HUES6 (cell line): ENCODE measurements around the gene TACR2.

Source experiments
- H3K27ac ChIP-seq: 2 replicates; pipeline ENCODE4 v1.7.0; 2013; ENCODE audit warnings: low read depth, mild to moderate bottlenecking, low read length, inconsistent platforms
- H3K27me3 ChIP-seq: 2 replicates; pipeline ENCODE4 v1.6.1; 2013; ENCODE audit warnings: low read length; ENCODE audit not compliant: control insufficient read depth, insufficient read depth
- H3K36me3 ChIP-seq: 2 replicates; pipeline ENCODE4 v1.6.1; 2013; ENCODE audit warnings: low read length; ENCODE audit not compliant: control insufficient read depth, insufficient read depth
- H3K4me1 ChIP-seq: 2 replicates; pipeline ENCODE4 v1.6.1; 2013; ENCODE audit warnings: low read length; ENCODE audit not compliant: control insufficient read depth, insufficient read depth
- H3K4me3 ChIP-seq: 2 replicates; pipeline ENCODE4 v1.5.1; 2013; ENCODE audit warnings: low read depth, low read length
- H3K9ac ChIP-seq: one replicate; pipeline ENCODE4 v1.6.1; 2013; ENCODE audit warnings: mild to moderate bottlenecking, low read length
- H3K9me3 ChIP-seq: 2 replicates; pipeline ENCODE4 v1.6.1; 2013; ENCODE audit warnings: low read depth, low read length; ENCODE audit not compliant: control insufficient read depth, insufficient read depth

The TACR2 gene

DNA sequence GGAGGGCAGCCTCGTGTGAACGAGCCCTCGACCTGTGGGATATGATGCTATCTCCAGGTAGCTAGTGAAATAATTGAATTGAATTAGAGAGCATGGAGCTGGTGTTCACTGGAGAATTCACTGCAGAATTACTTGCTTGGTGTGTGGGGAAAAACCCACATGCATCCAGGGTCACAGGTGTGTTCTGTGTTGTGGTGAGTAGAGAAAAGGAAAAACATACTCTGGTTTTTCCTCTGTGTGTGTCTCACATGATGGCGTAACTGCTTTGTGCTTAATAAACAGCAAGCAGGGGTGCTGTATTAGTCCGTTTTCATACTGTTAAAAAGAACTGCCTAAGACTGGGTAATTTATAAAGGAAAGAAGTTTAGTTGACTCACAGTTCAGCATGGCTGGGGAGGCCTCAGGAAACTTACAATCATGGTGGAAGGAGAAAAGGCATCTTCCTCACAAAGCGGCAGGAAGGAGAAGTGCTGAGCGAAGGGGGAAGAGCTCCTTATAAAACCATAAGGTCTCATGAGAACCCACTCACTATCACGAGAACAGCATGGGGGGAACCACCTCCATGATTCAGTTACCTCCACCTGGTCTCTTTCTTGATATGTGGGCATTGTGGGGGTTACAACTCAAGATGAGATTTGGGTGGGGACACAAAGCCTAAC is 62.6 kb downstream of the TACR2 start:
- Histone ChIP-seq H3K27me3 (no peaks in the 10 kb centered on the region), H3K4me1 (peaks cover 17% of the 10 kb centered on the region), H3K9ac (no peak overlapping the region), H3K9me3 (no peaks in the 10 kb centered on the region), H3K27ac (no peak overlapping the region), H3K36me3 (peaks cover 29% of the 10 kb centered on the region), H3K4me3 (no peak overlapping the region)
